SK-N-SH treated with all-trans-retinoic acid at 6 μM for 48 hours (cell line): Measurements from ENCODE around the gene ILF3.

ENCODE experiments used
- BACH2 ChIP-seq: fragments of 250-450 bp; sonication (Bioruptor Pico); IDR thresholded peaks from 2 replicates; pipeline ENCODE4 v1.9.0; 2021; ENCODE audit warnings: mild to moderate bottlenecking, borderline replicate concordance
- CSDC2 ChIP-seq: fragments of 250-450 bp; sonication (Bioruptor Pico); IDR thresholded peaks from 2 replicates; pipeline ENCODE4 v1.5.0; 2020; ENCODE audit warnings: mild to moderate bottlenecking, moderate library complexity
- SNAI2 ChIP-seq: fragments of 250-450 bp; sonication (Bioruptor Pico); IDR thresholded peaks from 2 replicates; pipeline ENCODE4 v1.5.0; 2020; ENCODE audit warnings: mild to moderate bottlenecking, moderate library complexity
- TF ChIP-seq, protein P1 (sequence below): fragments of 250-450 bp; sonication (Bioruptor Pico); IDR thresholded peaks from 2 replicates; pipeline ENCODE4 v1.8.0; 2020; ENCODE audit warnings: mild to moderate bottlenecking, moderate library complexity, borderline replicate concordance

DNA sequence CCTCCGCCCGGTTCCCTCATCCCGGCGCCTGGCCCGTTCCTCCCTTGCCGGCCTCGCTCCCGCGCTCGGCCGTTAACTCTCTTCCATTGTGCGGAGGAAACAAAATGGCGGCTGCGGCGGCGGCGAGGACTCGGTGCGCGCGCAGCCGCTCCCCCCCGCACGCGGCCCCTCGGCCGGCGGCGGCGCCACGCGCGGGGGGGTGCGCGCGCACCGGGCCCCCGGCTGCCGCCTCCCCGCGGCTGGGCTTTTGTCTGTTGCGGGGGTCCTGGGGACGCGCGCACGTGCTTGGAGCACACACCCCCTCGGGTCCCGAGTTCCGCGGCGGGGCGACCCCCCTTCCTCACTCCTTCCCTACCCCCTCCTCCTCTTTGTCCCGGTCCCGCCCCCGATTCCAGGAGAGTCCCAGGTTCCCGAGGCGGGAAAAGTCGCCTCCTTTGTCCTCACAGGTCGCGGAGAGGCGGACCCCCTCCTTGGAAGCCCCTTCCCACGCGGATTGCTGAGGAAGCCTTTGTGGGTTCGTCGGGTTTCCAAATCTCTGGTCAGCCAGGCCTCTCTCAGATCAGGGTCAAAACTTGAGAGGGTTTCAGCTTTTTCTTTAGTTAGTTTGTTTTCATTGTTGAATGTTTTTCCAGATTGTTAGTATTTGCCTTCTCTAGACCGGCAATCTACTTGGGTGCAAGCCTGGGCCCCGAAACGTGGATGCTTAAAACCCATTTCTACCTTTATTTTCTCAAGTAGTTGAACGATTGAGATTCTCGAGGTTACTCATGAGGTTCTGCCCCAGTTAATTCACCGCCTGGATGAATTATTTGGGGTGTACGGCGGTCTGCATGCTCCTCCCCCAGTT, 687 bp downstream of the ILF3 start:
- no peak for TF ChIP-seq BACH2 (CRISPR knock-in tag)
- no peak for TF ChIP-seq SNAI2
- TF ChIP-seq, protein P1, sequence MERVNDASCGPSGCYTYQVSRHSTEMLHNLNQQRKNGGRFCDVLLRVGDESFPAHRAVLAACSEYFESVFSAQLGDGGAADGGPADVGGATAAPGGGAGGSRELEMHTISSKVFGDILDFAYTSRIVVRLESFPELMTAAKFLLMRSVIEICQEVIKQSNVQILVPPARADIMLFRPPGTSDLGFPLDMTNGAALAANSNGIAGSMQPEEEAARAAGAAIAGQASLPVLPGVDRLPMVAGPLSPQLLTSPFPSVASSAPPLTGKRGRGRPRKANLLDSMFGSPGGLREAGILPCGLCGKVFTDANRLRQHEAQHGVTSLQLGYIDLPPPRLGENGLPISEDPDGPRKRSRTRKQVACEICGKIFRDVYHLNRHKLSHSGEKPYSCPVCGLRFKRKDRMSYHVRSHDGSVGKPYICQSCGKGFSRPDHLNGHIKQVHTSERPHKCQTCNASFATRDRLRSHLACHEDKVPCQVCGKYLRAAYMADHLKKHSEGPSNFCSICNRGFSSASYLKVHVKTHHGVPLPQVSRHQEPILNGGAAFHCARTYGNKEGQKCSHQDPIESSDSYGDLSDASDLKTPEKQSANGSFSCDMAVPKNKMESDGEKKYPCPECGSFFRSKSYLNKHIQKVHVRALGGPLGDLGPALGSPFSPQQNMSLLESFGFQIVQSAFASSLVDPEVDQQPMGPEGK: no peak
- TF ChIP-seq CSDC2 (CRISPR knock-in tag): no peak
